Measurements from ENCODE around the gene APOA4.
"Not testable (repeated sequence)": the region's sequence is repeated elsewhere in the genome, so short reads cannot be mapped to it uniquely, and the experiment has no call there.

APOA4 gene

GRCh38 chr11:116849060-116849459, 26.0 kb upstream of the APOA4 start:
- DNase-seq (ENCODE audit: low read depth in 2 of 2) = no peak

- DNase-seq (ENCODE audit: low read depth in 2 of 2) = no peak
Observed at GRCh38 chr11:116847612-116848011, 24.5 kb upstream of the APOA4 start.

- no peak for DNase-seq (ENCODE audit: low read depth in 2 of 2)
Observed at GRCh38 chr11:116844722-116845121, 21.6 kb upstream of the APOA4 start.

GRCh38 chr11:116843661-116844060, 20.6 kb upstream of the APOA4 start:
- DNase-seq (ENCODE audit: low read depth in 2 of 2) = no peak

- no peak for DNase-seq (ENCODE audit: low read depth in 2 of 2)
Observed at GRCh38 chr11:116842909-116843308, 19.8 kb upstream of the APOA4 start.

- no peak for DNase-seq (ENCODE audit: low read depth in 2 of 2)
Observed at GRCh38 chr11:116842117-116842516, 19.0 kb upstream of the APOA4 start.

- no peak for DNase-seq (ENCODE audit: low read depth in 2 of 2)
Observed at GRCh38 chr11:116840746-116841296, 17.7 kb upstream of the APOA4 start.

- no peak for DNase-seq (ENCODE audit: low read depth in 2 of 2)
Observed at GRCh38 chr11:116840224-116840745, 17.2 kb upstream of the APOA4 start.

- no peak for DNase-seq (ENCODE audit: low read depth in 2 of 2)
Observed at GRCh38 chr11:116838321-116839084, 15.4 kb upstream of the APOA4 start.

GRCh38 chr11:116837231-116838091, 14.4 kb upstream of the APOA4 start, which contains the start of gene APOA1:
Gene APOA1, minus strand, starts transcription at chr11:116837622. Its CDS starts 235 bp downstream, at chr11:116837387.
- no peak for DNase-seq (ENCODE audit: low read depth in 2 of 2)

GRCh38 chr11:116836632-116836991, 13.5 kb upstream of the APOA4 start:
- no peak for DNase-seq (ENCODE audit: low read depth in 2 of 2)

GRCh38 chr11:116835791-116836631, 12.9 kb upstream of the APOA4 start:
- DNase-seq (ENCODE audit: low read depth in 2 of 2) = peak; percentile 88 to 89

GRCh38 chr11:116835042-116835772, 12.1 kb upstream of the APOA4 start:
- no peak for DNase-seq (ENCODE audit: low read depth in 2 of 2)

- not testable (repeated sequence) for DNase-seq (ENCODE audit: low read depth in 2 of 2)
Observed at GRCh38 chr11:116834535-116835041, 11.5 kb upstream of the APOA4 start.

GRCh38 chr11:116833816-116834534, 10.9 kb upstream of the APOA4 start:
- no peak for DNase-seq (ENCODE audit: low read depth in 2 of 2)

- no peak for DNase-seq (ENCODE audit: low read depth in 2 of 2)
Observed at GRCh38 chr11:116833491-116833815, 10.3 kb upstream of the APOA4 start.

GRCh38 chr11:116832350-116833290, 9.5 kb upstream of the APOA4 start:
- no peak for DNase-seq (ENCODE audit: low read depth in 2 of 2)

- no peak for DNase-seq (ENCODE audit: low read depth in 2 of 2)
Observed at GRCh38 chr11:116831790-116832349, 8.8 kb upstream of the APOA4 start.
